Subcutaneous adipose tissue (tissue), 4 donors: ENCODE results near the gene NDUFB10. TPM values are rescaled to one million over a fixed set of nuclear protein-coding genes. Genes with fewer than 3 reads are reported as not detected.

Source experiments
- CTCF ChIP-seq: fragments of 450-650 bp; IDR thresholded peaks from one replicate; pipeline ENCODE4 v1.5.1; 2016; ENCODE audit warnings: low read depth, mild to moderate bottlenecking, control low read depth, antibody characterized with exemption, moderate library complexity
- total RNA-seq, 4 donors: library from RNA; depleted of rRNA; stranded (reverse); fragments of >200 nt; gene quantifications; one replicate each; pipeline ENCODE4 v1.1.0, GENCODE V29; 2016

The NDUFB10 gene
- total RNA-seq, 4 donors from 2014 or later: 120 to 198 (median 186) TPM

GRCh38 chr16:1938910-1939309 lies 20.4 kb upstream of the NDUFB10 start:
- no peak for TF ChIP-seq CTCF

DNA sequence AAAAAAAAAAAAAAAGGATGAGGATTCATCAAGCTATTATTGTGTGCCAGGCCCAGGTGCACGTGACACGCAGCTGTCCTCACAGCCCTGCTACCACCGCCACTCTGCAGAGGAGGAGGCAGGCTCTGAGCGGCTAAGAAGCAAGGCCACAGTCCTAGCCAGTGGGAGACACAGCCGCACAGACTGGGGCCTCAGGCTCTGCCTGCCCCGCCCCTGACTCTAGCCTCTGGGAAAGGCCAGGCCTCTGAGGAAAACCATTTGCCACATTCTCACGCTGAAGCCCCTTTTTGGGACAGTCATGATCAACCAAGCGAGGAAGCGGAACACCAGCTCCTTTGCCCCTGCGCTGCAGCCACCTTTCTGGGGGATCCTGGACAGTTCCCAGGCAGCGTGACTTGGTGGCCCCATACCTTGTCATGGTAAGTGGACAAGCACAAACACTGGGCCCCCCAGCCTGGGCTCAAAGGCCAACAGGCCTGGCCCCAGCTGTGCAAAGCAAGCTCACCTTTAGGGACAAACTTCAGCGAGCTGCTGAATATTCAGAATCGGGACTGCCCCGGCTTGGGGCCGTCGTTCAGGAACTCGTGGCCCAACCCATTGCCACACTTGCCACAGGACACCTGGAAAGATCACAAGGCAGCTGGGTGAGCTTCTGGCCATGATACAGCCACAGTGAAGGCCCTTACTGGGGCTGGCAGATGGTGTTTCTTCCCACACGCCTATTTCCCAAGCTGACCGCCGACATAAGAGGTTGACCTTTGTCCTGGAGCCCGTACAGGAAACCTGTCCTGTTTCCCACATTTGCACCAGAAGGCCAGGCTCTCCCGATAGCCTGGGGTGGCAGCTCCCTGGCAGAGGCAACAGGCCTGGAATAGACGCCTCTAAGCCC lies 18.8 kb upstream of the NDUFB10 start:
- no peak for TF ChIP-seq CTCF

- TF ChIP-seq CTCF: no peak
Observed at GRCh38 chr16:1941162-1942046, 17.9 kb upstream of the NDUFB10 start.

GRCh38 chr16:1942047-1942809 lies 17.1 kb upstream of the NDUFB10 start:
- TF ChIP-seq CTCF: no peak

- no peak for TF ChIP-seq CTCF
Observed at GRCh38 chr16:1942810-1943726, 16.3 kb upstream of the NDUFB10 start, which contains the start of gene MSRB1. Gene MSRB1 (minus strand): TSS chr16:1943199. CDS start chr16:1943156, 43 bp downstream.

GRCh38 chr16:1944612-1945199 lies 14.6 kb upstream of the NDUFB10 start:
- TF ChIP-seq CTCF: no peak
